Neural progenitor cell (in vitro differentiated cells): ENCODE measurements around the gene TADA2B.

Experiments used
- EZH2 ChIP-seq: fragments of 200-600 bp; sonication (generic); IDR thresholded peaks from 2 replicates; pipeline ENCODE4 v1.6.1; 2017; ENCODE audit warnings: antibody characterized with exemption, mild to moderate bottlenecking, moderate library complexity
- EZH2phosphoT487 ChIP-seq: fragments of 200-600 bp; sonication (generic); IDR thresholded peaks from 2 replicates; pipeline ENCODE4 v1.6.1; 2017; ENCODE audit warnings: antibody characterized with exemption
- TF ChIP-seq, protein P1 (sequence below): fragments of 200-600 bp; sonication (generic); IDR thresholded peaks from 2 replicates; pipeline ENCODE4 v1.5.1; 2017; ENCODE audit warnings: antibody characterized with exemption, mild to moderate bottlenecking

DNA sequence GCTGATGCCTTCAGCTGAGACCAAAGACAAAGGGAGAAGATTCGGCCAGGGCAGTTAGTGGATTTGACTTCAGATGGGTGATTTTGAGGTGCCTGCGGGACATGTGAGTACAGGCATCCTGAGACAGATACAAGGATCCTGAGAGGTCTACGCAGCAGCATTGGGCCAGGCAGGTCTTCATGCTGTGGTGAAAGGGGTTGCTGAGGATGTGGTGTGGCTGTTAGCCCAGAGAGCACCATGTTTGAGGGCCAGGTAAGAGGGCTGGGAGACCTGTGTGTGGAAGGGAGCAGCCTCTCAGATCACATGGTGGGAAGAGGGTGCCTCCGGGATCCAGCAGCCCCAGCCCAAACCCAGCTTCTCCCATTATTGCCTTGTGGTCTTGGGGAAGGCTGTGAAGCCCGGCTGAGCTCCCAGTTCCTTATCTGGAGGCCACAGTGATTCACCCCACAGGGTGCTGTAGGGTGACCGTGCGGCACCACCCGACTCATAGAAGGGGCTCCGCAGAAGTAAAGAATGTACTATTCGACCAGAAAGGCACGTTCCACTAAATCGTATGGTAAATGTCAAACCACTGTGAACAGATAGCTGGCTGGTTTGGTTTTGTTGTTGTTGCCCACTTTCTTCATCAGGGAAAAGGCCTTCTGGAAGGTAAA lies 27.7 kb upstream of the TADA2B start:
- TF ChIP-seq, protein P1, sequence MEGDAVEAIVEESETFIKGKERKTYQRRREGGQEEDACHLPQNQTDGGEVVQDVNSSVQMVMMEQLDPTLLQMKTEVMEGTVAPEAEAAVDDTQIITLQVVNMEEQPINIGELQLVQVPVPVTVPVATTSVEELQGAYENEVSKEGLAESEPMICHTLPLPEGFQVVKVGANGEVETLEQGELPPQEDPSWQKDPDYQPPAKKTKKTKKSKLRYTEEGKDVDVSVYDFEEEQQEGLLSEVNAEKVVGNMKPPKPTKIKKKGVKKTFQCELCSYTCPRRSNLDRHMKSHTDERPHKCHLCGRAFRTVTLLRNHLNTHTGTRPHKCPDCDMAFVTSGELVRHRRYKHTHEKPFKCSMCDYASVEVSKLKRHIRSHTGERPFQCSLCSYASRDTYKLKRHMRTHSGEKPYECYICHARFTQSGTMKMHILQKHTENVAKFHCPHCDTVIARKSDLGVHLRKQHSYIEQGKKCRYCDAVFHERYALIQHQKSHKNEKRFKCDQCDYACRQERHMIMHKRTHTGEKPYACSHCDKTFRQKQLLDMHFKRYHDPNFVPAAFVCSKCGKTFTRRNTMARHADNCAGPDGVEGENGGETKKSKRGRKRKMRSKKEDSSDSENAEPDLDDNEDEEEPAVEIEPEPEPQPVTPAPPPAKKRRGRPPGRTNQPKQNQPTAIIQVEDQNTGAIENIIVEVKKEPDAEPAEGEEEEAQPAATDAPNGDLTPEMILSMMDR, result no peak
- no peak for TF ChIP-seq EZH2
- TF ChIP-seq EZH2phosphoT487, result no peak
